HG02938 (cell line): ENCODE results near the gene IPMK.
"Not testable (repeated sequence)": the region's sequence is repeated elsewhere in the genome, so short reads cannot be mapped to it uniquely, and the experiment has no call there.

Experiments used
- ATAC-seq: cut with Tn5 transposase; IDR thresholded peaks from one replicate; pipeline ENCODE4 v1.9.1; 2021; ENCODE audit warnings: mild to moderate bottlenecking, moderate library complexity; ENCODE audit not compliant: unreplicated experiment

IPMK gene

GRCh38 chr10:58229856-58230255 is 37.8 kb downstream of the IPMK start:
- not testable (repeated sequence) for ATAC-seq

GRCh38 chr10:58225654-58226053 is 42.0 kb downstream of the IPMK start:
- ATAC-seq, result no peak

- ATAC-seq, result no peak
These were observed 46.8 kb downstream of the IPMK start for GRCh38 chr10:58220769-58221451.

- ATAC-seq, result no peak
These were observed 47.8 kb downstream of the IPMK start for GRCh38 chr10:58219875-58220274.

GRCh38 chr10:58217612-58218011 is 50.1 kb downstream of the IPMK start:
- ATAC-seq, result no peak

GRCh38 chr10:58212622-58213021 is 55.1 kb downstream of the IPMK start:
- ATAC-seq, result no peak

GRCh38 chr10:58210160-58210559 is 57.5 kb downstream of the IPMK start:
- no peak for ATAC-seq

- no peak for ATAC-seq
These were observed 58.0 kb downstream of the IPMK start for GRCh38 chr10:58209669-58210068.

- ATAC-seq, result no peak
These were observed 61.4 kb downstream of the IPMK start for GRCh38 chr10:58206251-58206650.

GRCh38 chr10:58201704-58202103 is 66.0 kb downstream of the IPMK start:
- ATAC-seq, result peak; percentile 86

GRCh38 chr10:58189269-58189668 is 78.4 kb downstream of the IPMK start:
- no peak for ATAC-seq

- no peak for ATAC-seq
These were observed 83.5 kb downstream of the IPMK start for GRCh38 chr10:58184120-58184670.

GRCh38 chr10:58180666-58181065 is 87.0 kb downstream of the IPMK start:
- no peak for ATAC-seq

GRCh38 chr10:58179238-58179637 is 88.5 kb downstream of the IPMK start:
- ATAC-seq, result no peak

- ATAC-seq, result no peak
These were observed 88.9 kb downstream of the IPMK start for GRCh38 chr10:58178811-58179210.

- ATAC-seq, result no peak
These were observed 90.2 kb downstream of the IPMK start for GRCh38 chr10:58177362-58177947.

GRCh38 chr10:58175990-58176900 is 91.4 kb downstream of the IPMK start:
- ATAC-seq, result no peak

GRCh38 chr10:58174831-58175230 is 92.9 kb downstream of the IPMK start:
- no peak for ATAC-seq

- no peak for ATAC-seq
These were observed 94.3 kb downstream of the IPMK start for GRCh38 chr10:58173391-58173790.

- no peak for ATAC-seq
These were observed 96.5 kb downstream of the IPMK start for GRCh38 chr10:58171146-58171545.

- no peak for ATAC-seq
These were observed 103.2 kb downstream of the IPMK start for GRCh38 chr10:58164517-58164916.
